Measurements from ENCODE around the gene NINJ1. TPM values are rescaled to one million over a fixed set of nuclear protein-coding genes. Genes with fewer than 3 reads are reported as not detected.

NINJ1 gene
- 10 to 100 TPM; 38.4 to 45.9 TPM for total RNA-seq
- long read RNA-seq, transcript NINJ1-201 (4 exons, 1,281 nt), result major isoform, 47 of 51 reads
- long read RNA-seq, partial matches to known transcripts, result 3 of 51 reads
- long read RNA-seq, other reads (novel, unspliced or antisense), result 1 of 51 reads

GRCh38 chr9:93134015-93134739 is at the start of gene NINJ1:
Gene NINJ1, minus strand, starts transcription at chr9:93134251. Its CDS starts 34 bp downstream, at chr9:93134217.
- intact Hi-C loops (cut with DNase I), result no loop called here
- peak; percentile 87 to 90 for ATAC-seq

DNA sequence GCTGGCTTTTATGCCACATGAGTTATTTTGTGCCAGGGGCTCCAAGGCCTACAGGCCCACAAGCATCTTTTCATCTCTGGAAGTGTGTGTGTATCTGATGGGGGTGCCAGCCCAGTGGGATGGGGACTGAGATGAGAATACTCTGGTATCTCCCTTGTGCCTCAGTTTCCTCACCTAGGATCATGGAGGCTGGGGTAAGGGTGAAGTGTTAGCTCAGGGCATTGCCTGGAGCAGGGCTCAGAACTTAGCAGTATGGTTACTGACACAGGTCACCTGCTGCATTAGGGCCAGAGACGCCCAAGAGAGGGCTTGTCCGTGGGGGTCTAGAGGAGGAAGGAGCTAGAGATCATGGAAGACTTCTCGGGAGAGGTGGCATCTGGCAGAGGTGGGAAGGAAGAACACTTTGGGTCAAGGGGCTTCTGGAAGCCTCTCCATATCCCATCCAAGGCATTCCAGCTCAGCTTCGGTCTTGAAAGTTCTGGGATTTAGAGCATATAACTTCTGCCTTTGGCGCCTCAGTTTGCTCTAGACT is 49.1 kb upstream of the NINJ1 start:
- no peak for ATAC-seq
- no peak for DNase-seq
- intact Hi-C loops (cut with DNase I), result no loop called here

More at GRCh38 chr9:93134015-93134739, at the start of gene NINJ1:
- peak; percentile 79 for DNase-seq

DNA sequence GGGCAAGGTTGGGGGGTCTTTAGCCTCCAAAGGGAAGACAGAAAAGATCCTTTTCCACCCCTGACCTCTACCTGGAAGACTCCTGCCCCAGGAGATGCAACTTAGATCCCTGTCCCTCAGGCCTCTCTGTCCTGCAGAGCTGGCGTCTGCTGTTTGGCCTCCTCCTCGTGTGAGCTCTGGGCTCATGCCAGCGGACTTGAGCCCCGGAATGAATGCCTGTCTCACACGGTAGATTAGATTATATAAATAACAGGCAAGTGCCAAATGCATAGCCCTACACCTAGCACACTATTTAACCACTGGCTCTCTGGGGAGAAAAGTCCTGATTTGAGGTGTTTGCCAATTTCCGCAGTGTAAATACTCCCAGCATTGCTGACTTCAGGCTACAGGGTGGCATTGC is 48.5 kb upstream of the NINJ1 start:
- DNase-seq (no peak), ATAC-seq (no peak)
- intact Hi-C loops (cut with DNase I), result no loop called here

GRCh38 chr9:93181672-93182435 is 47.8 kb upstream of the NINJ1 start:
- DNase-seq, result no peak
- ATAC-seq, result no peak
- intact Hi-C loops (cut with DNase I), result no loop called here

- intact Hi-C loops (cut with DNase I), result no loop called here
- ATAC-seq, result no peak
- DNase-seq, result no peak
Observed at GRCh38 chr9:93180938-93181337, 46.9 kb upstream of the NINJ1 start.

DNA sequence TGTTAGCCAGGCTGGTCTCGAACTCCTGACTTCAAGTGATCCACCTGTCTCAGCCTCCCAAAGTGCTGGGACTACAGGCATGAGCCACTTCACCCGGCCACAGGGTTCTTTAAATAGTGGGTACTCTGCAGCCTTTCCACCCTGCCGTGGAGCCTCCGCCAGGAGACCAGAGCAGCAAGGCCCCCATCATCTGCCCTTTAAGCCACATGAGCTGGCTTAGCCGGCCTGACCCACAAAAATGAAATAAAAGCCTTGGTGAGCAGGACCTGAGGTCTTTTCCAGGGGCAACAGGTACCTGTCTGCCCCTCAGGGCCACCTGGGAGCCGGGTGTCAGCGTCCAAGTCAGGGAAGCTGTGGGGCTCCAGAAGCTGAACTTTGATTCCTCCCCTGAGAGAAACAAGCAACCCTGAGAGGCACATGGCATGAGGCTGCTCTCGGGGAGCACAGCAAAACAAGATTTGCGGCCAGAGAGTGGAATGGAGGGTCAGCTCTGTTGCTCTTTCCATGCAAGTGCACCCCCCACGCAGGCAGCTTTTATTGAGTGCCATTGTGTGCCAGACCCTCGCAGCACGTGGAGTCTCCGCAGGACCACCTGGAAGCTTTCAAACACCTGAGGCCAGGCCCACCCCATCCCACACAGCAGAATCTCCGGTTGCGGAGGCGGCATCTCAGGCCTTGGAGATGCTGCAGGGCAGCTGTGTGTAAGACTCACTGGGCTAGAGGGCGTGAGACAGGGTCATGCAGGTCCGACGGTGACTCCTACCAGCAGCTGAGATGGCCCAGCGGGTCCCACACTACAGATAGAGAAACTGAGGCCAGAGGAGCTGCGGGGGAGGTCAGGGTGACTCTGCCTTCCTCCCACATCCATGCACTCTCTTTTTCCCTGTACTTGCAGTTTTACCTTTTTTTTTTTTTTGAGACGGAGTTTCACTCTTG is 45.1 kb upstream of the NINJ1 start:
- intact Hi-C loops (cut with DNase I), result no loop called here
- DNase-seq (no peak), ATAC-seq (no peak)

DNA sequence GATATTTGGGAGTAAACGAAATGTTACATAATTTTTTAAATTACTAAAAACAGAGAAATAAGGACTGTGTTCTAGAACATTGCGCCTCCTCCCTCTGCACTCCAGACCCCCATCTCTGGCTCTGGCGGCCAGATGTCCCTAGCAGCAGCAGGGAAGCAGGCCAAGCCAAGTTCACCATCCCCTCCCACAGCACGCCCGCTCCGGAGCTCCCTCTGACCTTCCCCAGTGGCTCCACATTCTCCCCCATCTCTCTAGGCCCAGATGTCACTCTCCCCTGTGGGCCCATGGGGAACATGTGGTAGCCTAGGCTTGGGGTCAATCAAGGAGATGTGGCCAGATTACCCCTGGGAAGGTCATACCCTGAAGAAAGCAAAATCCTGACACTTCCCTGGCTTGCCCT is 43.6 kb upstream of the NINJ1 start:
- DNase-seq (no peak), ATAC-seq (no peak)
- intact Hi-C loops (cut with DNase I), result no loop called here

- intact Hi-C loops (cut with DNase I), result no loop called here
- no peak for ATAC-seq
- no peak for DNase-seq
Observed at GRCh38 chr9:93174976-93175375, 40.9 kb upstream of the NINJ1 start.

GRCh38 chr9:93173365-93174051 is 39.5 kb upstream of the NINJ1 start:
- intact Hi-C loops (cut with DNase I), result no loop called here
- DNase-seq, result no peak
- ATAC-seq, result no peak

DNA sequence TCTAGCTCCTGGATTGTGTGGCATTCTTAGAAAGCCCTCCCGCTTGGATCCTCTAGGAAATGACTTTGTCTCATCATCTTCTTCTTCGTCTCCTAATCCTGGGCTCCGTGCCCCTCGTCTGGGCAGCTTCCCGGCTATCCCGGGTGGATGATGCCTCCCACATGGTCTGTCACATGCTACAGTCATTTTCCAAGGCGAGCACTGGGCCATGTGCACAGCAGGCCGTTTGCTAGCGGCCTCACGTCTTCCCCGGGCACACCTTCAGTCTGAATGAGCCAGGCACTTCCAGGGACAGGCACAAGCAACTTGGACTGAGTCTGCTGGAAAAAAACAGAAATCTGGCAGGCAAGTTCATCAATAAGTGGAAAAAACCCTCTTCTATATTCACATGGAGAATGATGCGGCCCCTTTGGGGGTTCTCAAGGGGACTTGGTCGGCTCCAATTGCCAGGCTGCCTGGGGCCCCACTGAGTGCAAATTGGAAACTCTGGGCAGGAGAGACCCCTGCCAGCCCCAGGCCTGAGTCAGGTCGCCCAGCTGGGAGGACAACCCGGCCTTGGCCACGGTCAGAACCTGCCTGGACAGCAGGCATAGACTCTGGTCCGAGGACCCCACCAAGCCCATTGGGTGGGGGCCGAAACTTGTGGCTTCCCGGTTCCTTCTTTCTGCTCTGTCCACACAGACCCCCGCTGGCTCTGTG is 38.8 kb upstream of the NINJ1 start:
- intact Hi-C loops (cut with DNase I), result no loop called here
- ATAC-seq (no peak), DNase-seq (no peak)

DNA sequence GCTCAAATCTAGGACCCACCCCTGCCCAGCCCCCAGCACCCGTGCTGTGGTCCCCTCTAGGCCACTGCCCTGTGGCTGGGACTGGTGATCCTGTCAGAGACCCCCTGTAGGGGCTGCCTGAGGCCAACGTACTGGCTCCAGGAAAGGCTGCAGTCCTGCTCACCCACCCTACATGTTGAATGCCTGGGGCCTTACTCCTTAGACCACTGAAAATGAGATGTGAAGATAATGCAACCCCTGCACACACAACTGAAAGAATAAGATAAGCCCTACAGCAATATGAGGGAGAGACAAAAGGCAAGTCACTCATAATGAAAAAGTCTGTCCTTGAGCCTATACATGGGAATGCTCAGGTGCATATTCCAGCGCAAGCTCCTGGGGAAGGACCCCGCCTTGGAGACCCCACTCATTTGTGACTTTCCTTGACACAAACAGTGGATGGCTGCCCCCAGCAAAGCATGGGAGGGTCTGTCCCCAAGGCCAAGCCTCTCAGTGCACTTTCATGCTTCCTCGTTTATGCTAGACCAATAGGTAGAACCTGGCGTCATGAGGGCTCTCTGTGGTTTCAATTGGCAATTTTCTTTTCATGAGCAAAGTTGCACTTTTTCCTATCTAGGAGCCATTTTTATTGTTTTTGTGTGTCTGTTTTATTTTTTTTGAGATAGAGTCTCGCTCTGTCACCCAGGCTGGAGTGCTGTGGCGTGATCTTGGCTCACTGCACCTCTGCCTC is 37.4 kb upstream of the NINJ1 start:
- ATAC-seq (no peak), DNase-seq (no peak)
- intact Hi-C loops (cut with DNase I), result no loop called here

- DNase-seq, result no peak
- no peak for ATAC-seq
- intact Hi-C loops (cut with DNase I), result no loop called here
Observed at GRCh38 chr9:93170571-93170970, 36.5 kb upstream of the NINJ1 start.

DNA sequence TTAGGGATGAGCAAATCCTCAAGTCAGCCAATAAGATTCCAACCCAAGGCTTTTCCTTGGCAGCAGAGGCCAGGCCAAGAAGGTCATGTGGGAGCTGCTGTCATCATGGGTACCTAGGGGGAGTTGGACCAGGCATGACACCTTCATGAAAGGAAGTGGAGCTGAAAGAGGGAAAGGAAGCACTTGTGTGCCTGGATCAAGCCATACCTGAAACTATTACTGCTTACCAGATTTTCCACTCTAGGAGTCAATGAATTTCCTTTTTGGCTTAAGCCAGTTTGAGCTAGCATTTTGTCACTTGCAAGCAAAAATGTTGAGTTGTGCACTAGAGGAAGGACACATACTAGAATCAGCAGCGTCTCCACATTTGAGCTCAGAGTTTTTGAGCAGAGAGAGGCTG is 35.4 kb upstream of the NINJ1 start:
- no peak for DNase-seq
- no peak for ATAC-seq
- intact Hi-C loops (cut with DNase I), result no loop called here

- DNase-seq, result no peak
- ATAC-seq, result no peak
- intact Hi-C loops (cut with DNase I), result no loop called here
Observed at GRCh38 chr9:93168581-93168980, 34.5 kb upstream of the NINJ1 start.

DNA sequence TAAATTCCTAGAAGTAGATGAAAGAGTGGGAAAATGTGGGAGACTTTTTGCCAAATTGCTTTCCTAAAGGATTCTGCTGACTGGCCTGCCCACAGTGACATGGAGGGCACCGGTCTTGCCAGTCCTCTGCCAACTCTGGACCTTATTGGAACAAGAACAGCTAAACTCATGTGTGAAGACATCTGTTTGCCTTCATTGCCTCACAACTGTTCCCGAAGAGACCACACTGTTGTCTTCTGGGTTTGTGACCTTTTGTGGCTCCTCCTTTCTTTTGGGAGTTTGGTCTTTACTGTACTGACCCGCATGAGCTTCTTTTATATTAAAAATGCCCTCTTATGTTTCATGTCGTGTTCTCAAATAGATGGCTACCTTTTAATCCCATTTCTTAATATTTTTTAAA is 33.8 kb upstream of the NINJ1 start:
- ATAC-seq, result no peak
- no peak for DNase-seq
- intact Hi-C loops (cut with DNase I), result no loop called here

DNA sequence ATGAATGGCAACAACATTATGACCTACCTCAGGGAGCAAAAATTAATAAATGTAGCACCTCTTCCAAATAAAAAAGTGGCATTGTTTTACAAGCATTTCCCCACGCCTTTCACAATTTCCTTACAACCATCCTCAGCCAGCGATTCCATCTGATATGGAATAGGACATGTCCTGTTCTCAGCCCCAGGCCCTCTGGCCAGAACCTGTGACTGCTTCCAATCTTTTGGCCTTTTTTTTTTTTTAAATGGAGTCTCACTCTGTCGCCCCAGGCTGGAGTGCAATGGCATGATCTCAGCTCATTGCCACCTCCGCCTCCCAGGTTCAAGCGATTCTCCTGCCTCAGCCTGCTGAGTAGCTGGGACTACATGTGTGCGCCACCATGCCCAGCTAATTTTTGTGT is 33.1 kb upstream of the NINJ1 start:
- intact Hi-C loops (cut with DNase I), result no loop called here
- DNase-seq (no peak), ATAC-seq (no peak)

- ATAC-seq (no peak), DNase-seq (no peak)
- intact Hi-C loops (cut with DNase I), result no loop called here
Observed at GRCh38 chr9:93166699-93167098, 32.6 kb upstream of the NINJ1 start.

- DNase-seq (no peak), ATAC-seq (no peak)
- intact Hi-C loops (cut with DNase I), result no loop called here
Observed at GRCh38 chr9:93164085-93164484, 30.0 kb upstream of the NINJ1 start.

Measured in left cardiac atrium (tissue), 4 donors.